ENCODE measurements around the gene SLC1A3.

The SLC1A3 gene

DNA sequence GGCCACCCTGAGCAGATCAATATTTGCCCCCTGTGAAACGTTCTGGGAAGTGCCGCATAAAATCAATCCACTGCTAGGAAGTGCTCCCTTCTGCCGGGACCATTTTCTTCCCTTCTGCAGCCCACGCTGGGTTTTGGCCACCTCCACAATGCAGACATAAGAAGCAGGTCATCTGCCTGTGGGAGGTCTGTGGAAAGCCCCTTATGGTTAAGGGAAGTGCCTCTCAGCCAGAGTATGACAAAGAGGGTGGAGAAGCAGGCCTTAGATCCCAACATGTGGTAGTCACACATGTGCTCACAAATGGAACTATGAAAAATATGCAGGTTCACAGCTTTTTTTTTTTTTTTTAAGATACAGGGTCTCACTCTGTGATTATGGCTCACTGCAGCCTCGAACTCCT is 82.8 kb downstream of the SLC1A3 start:
- no peak for DNase-seq

DNA sequence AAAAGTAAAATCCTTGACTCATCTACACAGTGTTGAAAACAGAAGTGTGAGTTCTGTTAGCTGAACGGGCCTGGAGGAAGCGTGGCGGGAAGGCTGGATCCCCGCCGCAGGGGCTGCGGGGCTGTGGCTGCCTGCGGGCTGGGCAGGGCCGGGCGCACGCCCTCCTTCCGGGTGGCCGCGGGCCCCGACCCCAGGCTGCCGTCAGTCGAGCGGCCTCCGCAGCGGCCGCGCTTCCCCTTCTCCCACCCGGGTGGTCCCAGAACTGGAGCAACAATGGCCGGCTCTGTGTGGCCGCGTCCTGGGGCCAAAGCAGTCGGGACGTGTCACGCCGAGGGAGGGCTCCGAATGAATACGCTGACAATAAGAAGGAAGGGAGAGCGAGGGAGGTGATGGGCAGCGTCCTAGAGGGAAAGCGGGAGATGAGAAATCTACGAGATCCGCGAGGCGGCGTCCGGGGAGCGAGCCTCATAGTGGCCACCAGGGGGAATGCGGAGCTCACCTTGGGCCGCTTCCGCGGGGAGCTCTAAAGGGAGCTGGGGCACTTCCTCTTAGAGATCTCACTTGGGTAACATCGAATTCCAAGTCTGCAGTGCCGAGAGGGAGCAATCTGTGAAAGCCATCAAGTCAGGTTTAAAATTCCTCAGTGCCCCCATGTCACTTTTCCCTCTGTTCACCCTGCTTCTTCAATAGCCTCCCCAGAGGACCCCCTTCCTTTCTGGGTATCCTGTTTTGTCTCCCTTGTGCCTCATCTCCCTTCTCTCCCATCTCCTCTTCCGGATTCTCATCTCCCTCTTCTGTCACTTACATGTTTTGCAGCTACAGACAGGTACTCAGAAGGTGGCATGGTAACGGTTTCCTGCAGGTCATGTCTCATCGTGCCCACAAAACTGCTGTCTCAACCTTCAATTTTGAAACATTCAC is 83.9 kb downstream of the SLC1A3 start:
- DNase-seq = peak in 1 of 2 experiments; percentile 79

DNA sequence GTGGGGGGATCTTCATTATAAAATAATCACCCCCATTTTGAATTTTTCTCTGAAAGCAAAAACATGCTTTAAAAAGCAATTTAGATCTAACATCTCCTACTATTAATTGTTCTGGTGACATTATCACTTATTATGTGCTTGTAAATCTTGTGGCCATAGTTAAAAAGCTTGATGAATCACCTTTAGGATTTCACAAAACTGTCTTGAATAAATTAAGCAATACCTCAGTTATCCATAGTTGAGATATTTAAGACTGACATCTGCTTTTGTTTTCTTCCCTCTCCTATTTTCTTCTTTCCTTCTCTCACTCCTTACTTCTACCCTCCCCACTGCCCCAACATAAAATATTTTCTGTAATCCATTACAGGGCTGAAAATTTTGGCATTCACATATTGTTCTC is 84.8 kb downstream of the SLC1A3 start:
- DNase-seq = no peak

DNA sequence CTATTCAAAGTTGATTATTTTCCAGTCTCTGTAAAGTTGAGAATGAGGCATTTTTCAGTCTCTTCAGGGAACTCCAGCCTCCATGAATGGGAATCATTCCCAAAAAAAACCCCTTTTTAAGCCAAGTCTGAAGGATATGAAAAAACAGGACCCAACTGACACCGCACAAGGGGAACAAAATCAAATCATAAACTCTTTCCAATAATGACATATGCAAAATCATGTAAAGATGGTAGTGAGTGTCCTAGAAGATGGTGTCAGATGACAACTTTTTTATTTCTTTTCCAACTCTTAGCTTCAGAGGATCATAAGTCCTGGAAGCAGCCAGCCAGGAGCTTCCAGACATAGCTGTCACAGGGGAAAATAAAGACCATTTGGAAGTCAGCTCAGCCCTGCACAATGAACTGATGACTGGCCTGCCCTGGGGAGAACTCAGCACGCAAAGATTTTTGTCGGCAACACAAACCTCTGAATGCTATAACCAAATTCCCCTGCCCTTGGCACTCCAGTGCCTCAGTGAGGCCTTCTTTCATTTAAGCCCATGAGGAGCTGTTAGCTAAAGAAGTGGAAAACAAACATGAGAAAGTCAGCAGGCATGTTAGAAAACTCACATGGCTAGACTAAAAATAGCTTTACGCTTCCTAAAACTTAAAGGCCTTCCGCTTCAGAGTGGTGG is 85.4 kb downstream of the SLC1A3 start:
- DNase-seq = no peak

DNA sequence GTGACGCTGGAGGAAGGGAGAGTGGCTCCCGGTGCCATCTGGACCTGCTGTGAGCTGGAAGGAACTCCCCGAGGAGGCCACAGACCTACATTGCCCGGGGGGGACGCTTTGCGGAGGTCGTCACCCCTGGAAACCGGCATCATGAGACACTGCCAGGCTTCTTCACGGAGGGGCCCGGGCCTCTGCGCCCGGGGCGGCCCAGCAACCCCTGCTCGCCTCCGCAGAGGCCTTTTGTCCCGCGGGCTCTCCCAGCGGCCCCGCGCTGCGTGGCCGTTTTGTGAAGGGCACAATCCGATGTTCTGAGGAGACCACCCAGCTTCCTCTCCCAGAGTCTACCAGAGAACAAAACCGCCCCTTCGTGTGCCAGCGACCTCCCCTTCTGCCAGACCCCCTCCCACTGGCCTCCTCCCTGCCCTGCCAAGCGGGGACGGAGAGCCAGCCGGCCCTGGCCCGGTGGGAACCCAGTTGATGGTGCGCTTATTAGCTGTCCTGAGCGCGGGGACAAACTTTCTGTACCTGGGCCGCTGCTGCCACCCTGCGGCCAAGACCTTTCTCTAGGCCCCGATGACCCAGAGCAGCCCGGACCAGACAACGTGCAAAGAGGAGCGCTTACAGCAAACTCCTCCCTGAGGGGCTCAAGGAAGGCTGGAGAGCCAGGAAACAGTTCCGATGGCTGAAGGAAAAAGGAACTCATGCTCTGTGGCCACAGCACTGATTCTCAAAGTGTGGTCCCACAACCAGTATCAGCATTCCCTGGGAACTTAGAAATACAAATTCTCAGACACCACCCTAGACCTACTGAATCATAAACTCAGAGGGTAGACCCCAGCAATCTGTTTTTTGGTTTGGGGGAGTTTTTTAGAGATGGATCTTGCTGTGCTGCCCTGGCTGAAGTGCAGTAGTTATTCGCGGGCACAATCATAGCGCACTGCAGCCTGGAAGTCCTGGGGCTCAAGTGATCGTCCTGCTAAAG is 86.7 kb downstream of the SLC1A3 start:
- DNase-seq = peak in 1 of 2 experiments; percentile 46

DNA sequence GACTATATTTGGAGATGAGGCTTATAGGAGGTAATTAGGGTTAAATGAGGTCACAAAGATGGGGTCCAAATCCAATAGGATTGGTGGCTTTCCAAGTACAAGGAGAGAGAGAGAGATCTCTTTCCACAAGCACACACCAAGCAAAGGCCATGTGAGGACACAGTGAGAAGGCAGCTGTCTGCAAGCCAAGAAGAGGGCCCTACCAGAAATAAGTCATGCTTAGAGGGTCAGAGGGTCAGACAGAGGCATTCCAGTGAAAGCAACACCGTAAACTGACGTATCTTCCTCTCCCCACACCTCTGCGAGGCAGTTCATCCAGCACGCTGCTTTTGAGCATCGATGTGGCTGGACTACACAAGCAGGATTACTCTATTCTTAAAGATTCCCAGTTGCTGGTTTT is 87.9 kb downstream of the SLC1A3 start:
- DNase-seq = no peak

DNA sequence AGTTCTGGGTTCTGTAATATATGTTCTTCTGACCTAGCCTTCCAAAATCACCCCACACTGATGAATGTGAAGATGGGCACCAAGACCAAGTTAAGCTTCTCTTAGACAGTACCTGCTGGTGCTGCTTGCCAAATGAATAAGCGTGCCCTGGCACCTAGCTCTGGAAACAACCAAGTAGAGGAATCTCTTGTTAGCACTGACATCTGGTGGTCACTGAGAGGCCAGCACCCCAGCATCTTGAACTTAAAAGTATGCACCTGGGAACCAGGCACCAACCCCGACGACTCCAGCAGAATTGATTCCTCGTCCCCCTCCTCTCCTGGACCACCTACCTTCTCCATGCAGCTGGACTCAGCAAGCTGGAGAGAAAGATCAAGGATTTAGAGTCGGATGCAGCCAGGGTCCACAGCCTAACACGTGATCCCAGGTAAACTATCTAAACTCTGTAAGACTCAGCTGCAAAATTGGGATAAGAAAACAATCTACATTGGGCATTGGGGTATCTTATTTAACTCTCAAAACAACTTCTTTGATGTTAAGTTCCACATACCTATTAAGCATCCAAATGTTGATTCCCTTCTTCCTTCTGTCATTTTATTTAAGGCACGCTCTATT is 89.8 kb downstream of the SLC1A3 start:
- DNase-seq = peak; percentile 18 to 54

DNA sequence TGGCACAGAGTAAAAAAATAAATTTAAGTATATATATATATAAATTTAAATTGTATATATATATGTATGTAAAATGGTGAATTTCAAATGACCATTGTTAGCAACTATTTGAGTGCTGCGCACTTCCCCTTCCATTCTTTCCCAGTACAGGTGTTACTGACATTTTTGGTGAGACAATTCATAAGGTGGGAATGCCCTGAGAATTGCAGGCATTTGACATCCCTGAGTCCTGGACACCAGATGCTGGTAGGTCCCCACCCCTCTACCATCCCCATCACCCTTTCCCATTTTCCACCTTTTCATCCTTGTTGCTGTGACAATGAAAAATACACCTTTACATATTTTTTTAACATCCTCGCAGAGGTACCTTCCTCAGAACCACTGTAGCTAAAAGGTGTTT is 91.6 kb downstream of the SLC1A3 start:
- no peak for DNase-seq

DNA sequence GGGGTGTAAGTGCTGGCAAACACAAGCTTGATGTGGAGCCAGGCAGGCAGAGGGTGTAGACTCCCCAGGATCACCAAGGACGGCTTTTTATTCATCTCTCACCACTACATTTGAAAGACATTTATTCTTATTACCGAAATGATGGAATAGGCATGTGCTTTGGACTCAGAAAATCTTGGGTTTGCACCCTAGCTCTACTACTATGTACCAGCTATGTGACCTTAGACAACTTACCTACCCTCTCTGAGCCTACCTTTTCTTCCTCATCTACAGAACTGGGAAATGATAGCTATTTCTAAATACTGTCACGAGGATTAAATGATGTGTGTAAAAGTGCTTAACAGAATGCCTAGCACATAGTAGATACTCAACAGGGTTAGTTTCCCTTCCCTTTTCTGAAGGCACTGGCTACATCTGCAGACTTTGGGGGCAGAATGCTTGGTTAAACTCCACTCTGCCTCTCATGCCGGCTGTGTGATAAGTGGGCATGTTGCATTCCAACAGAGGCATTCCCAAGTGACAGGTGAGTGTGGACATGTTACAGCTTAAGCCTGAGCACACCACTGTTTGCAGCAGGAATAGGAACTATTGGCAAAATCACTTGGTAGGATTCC is 94.8 kb downstream of the SLC1A3 start:
- DNase-seq = no peak

DNA sequence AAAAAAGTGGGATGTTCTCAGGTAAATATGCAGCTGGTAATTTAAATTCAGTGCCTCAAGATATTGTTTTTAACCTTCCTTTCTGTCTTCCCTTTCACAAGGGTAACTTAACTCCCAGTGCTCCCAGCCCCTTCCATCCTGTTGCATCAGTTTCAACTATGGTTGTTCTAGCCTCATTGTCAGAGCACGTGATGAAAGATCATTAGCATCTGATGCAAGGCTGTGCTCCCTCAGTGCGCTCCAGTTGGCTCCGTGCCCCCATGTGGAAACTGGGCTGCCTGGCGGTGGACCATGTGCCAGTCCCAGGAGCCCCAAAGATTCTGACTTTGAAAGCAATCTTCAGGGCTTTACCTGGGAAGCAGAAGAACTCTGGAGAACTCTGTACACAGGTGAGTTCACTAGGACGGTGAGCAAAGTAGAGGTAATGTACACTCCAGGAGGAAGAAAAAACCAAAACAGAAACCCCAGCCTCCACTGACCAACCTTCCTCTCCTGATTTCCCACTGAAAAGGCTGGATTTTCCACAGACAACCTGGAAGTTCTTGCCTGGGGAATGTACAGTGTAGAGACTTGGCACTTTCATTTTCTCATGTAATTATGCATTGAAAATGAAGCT is 96.9 kb downstream of the SLC1A3 start:
- DNase-seq = no peak

DNA sequence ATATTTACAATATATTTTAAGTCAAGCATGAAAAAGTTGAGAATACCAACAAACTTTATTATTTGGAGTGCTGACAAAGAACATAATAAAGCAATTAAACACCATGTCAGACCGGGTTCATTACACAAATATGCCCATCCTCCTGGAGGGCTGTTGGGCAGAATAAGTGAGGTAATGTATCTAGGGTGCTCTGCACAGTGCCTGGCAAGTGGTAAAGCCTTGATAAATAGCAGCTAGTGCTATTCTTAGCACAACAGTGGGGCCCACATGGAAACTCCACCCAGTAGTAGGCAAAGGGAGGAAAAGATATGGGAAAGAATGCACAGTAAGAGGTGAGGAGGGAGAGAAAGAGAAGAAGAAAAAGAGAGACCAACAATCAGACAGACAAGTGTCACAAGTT is 97.7 kb downstream of the SLC1A3 start:
- no peak for DNase-seq

DNA sequence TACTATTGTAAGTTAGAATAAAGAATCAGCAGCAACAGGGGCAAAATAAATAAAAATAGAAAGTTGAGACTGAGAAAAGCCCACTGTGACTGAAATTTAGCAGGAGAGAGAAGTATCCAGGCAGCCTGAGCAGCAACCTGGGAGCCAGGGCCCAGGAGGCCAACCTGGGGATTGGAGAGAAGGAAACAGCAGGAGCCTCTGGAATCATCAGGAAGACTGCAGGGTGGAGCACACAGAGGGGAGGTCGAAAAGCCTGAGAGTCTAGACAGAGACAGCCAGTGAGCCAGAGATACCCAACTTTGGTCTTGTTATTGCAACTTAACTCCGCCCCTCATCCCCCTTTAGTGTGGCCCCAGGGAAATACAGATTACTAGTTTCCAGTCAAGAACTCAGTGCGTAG is 98.6 kb downstream of the SLC1A3 start:
- DNase-seq = no peak

DNA sequence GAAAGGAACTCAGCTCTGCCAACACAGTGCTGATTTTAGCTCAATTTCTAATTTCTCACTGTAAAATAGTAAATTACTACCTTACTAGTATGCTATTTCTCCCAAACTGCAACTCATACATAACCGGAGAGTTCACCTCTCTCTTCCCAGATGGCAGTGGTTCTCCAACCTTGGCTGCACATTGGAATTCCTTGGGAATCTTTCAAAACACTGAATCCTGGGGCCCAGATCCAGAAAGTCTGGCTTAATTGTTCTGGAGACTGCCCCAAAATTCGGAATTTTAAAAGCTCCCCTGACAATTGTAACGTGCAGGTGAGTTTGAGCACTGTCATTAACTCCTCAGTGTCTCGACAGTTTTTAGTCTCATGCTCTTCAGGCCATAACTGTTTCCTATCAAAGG is 100.3 kb downstream of the SLC1A3 start:
- DNase-seq = no peak

DNA sequence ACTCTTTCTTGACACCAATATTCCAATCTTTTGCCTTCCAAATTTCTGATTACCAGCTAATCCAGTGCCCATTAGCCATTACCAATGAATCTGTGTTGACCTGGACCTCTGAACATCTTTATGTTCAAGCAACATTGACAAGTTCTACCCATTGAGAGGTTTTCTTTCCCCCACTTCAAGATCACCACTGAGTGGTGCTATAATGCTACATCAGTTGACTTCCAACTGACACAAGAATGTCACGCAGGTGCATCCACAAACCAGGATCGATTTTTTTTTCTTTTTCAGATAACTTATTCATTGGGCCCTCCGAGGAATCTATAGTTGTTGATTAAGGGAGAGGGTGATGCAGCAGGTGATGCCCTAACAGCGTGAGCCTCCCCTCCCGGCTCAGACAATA is 102.6 kb downstream of the SLC1A3 start:
- no peak for DNase-seq

DNA sequence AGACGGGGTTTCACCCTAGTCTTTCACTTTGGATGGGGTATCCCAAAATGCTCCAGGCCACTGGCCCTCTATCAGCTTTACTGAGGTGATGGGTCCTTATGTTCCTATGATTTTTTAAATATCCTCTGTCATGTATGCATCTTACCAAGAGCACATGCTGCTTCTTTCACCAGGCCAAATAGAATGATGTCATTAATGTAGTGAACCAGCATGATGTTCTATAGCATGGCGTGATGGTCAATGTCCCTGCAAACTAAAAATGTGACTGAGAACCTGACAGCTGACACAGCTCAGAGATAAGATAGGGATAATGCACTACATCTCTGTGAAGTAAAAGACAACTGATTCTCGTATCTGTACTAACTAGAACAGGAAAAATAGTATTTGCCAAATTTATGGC is 103.6 kb downstream of the SLC1A3 start:
- DNase-seq = no peak

DNA sequence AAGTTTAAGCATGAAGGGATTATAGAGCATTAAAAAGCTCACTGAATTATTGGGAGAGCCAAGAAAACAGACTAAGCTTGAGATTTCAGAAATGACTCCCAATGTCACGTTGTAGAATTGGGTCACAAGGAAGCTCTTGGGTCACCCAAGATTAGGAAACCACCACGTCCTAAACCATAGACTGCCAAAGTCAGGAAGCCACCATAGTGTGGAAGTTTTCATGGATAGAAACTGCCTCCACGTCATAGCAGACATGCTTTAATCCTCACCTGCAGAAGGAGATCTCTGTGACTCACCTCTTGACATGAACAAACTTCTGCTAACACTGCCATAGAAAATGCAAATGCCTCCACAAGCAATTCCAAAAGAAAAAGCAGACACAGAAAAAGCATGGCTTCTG is 106.3 kb downstream of the SLC1A3 start:
- DNase-seq = no peak

DNA sequence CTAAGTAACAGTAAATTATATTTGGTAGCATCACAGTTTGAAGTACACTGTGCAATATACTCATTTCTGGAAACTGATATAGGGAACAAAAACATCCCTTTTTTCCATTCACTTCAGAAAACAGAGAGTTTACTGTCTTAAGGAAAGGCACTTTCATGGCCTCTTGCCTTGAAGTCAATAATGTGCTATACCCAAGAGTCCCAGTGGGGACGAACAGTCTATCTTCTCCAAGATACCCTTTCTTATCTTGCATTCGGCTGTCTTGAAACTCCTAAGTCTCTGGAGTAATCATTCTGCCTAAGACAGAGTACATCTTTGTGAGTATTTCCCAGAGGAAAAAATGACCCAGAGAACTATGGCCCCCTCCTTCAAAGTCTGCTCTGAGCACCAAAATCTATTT is 107.1 kb downstream of the SLC1A3 start:
- DNase-seq = no peak

DNA sequence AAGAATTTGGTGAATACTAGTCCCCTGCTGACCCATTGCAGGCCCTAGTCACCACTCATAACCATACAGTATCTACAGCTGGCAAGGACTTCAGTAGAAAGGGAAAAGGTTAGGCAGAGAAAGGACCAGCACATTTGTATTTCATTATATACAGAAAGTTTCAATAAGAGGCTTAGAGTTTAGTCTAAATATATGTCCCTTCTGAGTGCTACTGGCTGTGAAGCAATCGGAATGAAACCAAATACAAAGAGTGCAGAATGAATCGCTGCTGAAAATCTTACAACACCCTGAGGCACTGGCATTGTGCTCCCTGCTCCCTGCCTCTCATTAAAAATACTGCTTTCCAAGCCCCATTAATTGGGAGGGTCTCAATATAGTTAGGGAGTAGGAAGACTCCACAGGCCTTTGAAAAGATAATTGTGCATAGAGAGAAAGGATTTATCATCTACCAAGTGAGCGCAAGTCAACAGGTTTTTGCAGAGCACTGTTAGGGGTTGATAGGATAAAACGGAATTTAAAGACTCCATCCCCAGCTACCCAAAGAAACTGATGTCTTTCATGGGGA is 110.8 kb downstream of the SLC1A3 start:
- DNase-seq = no peak

DNA sequence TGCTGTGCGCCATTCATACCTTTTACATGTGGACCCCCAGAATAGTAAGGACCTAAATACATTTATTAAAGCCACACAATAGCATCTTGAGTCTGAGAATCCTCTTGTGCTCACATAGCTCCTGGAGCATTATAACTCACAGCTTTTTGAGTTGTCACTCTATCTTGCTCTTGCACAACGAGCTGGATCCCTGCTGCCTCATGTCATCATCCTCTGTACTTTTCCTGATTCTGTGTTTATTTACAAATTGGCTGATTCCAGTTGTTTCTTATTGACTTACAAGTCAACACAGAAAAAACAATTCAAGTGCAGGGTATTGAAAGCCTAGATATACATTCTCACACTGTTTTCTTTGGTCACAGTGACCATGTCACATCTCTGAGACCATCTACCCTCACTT is 112.9 kb downstream of the SLC1A3 start:
- no peak for DNase-seq

DNA sequence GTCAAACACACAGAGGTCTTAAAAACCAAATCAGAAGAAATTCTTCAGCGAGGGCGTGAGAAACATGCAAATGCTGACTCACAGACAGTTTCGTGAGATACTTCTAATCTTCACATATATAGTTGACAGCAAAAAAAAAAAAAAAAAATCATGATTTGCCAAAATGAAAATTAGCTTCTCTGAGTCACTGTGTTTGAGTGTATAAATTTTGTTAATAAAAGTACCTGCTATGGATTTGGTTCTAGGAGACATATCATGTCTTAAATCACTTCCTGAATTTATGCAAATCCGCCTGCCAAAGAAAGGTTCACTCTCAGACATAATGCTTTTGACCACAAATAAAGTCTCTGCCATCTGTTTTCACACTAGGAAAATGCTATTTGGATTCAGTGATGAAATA is 114.3 kb downstream of the SLC1A3 start:
- DNase-seq = no peak

DNA sequence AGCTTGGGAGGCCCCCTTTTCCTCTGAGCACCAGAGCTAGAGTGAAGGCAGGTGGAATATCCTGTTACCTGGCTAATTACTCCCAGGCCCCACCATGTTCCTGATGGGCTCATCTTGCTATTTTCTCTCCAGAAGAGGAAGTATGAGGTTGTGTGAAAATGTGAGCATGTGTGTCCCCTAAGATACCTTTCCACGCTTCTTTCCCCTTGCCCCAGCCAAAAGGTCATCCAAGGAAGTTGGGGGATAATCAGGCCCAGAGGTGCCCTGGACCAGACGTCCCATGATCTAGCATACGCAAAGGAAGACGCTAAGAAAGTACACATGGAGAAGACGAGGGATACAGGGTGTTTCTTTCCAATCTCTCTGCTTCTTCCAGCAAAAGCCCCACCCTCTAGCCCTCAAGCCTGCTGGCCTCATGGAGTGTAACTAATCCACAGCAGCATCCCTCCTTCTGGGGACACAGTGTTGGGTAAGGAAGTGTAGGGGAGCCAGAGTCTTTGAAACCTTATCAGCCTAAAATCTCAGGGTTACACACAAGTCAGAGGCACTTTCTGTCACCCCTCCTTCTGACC is 115.3 kb downstream of the SLC1A3 start:
- no peak for DNase-seq

Data from NCI-H446 (cell line).